ENCODE measurements around the gene PRKCE.

The PRKCE gene

GRCh38 chr2:45786030-45786835, 134.8 kb downstream of the PRKCE start:
- DNase-seq = no peak

GRCh38 chr2:45786836-45787357, 135.4 kb downstream of the PRKCE start:
- no peak for DNase-seq

DNA sequence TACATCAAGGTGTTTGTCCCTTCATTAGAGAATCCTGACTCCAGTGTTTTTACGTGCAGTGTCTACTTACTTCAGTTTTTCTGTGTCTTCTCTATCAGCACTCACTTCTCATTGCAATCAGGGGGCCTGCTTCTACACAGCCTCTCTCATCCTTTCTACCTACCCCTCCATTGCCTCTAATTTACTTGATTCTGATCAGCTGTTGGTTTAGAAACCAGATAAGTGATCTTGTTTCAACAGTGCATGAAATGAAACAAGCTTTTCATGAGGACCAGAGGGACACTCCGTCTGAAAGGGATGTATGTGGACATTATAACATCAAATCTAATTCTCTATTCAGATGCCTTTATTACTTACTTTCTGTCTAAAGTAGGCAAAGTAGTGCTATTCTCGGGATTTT, 136.9 kb downstream of the PRKCE start:
- DNase-seq = no peak

GRCh38 chr2:45789317-45789716, 137.8 kb downstream of the PRKCE start:
- no peak for DNase-seq

GRCh38 chr2:45789961-45790723, 138.7 kb downstream of the PRKCE start:
- DNase-seq = no peak

DNA sequence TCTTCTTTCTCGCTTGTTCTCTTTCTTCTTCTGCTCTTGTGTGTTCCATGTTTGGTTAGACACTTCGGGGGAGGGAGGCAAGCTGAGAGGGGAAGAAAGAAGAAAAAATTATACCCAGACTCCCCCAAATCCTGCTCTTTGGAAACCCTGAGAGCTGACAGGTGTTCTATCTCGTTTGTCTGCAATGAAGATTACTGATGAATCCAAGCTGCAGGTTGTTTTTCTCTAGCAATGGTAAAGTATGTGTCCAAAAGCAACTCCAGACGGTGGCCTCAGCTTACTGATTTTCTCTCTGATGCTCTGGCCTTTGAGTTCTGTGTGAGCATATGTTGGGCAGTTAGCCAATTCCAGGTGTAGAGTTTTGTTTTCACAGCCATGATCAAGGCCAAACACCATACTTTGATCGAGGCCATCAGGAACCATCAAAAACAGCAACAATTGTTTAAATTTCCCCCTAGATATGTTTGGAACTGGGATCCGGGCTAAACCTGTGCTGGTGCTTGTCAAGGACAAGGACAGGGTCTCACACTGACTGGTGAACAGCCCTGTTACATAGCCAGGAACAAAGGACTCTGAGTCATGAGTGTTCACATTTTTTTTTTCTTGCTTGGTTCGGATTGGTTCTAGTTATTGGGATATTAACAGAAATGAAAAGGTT, 142.0 kb downstream of the PRKCE start:
- DNase-seq = no peak

DNA sequence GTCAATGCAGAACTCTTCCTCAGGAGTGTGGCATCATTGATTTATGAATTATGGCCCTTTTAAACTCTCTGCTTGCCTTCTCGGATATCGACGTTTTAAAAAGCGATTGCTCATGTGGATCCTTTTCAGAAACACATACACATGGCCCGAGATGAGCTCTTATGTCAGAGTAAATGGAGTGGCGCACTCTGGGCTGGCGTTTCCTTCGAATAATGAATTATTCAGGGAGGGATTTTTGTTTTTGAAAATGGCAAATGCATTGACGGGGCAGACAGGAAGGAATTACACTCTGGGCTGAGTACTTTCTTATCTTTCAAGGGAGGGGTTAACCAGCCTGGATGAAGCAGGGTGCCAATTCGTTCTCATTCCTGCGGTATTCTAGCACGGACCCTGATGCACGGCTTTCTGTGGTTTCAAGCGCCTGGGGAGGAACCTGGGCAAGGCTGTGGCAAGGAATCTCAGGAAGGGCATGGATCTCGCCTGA, 142.7 kb downstream of the PRKCE start:
- DNase-seq = no peak

- no peak for DNase-seq
These were observed 145.0 kb downstream of the PRKCE start for GRCh38 chr2:45796500-45796899.

GRCh38 chr2:45797451-45798230, 146.2 kb downstream of the PRKCE start:
- no peak for DNase-seq

DNA sequence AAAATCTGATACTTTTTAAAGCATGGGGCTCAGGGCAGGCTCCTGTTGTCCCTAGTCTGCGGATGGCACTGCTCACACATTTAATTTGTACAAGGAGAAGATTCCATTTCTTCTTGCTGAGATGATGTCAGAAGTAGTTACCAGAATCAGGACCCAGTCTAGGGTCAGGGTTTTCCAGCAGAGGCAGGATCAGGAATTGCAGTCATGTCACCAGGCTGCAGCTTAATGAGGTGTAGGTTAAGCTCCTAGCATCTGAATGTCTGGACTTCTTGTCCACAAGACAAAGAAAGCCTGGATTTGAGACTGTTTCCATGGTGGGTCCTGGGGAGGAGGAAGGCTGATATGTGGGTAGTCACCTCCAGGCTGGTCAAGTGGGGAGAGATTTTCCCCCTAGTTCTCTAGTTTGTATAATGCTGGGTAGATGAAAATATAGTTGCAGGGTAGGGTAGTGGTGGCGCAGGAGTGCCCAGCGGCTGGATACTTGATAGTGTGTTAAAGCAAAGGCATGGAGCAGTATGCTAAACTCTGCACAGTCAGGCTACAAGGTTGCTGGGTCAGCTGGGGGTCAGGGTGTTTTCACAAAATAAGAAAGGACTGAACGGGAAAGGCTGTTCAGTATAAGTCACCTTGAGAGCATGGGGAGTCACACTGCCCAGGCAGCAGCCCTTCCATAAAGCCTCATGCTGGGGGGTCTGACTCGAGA, 148.4 kb downstream of the PRKCE start:
- no peak for DNase-seq

DNA sequence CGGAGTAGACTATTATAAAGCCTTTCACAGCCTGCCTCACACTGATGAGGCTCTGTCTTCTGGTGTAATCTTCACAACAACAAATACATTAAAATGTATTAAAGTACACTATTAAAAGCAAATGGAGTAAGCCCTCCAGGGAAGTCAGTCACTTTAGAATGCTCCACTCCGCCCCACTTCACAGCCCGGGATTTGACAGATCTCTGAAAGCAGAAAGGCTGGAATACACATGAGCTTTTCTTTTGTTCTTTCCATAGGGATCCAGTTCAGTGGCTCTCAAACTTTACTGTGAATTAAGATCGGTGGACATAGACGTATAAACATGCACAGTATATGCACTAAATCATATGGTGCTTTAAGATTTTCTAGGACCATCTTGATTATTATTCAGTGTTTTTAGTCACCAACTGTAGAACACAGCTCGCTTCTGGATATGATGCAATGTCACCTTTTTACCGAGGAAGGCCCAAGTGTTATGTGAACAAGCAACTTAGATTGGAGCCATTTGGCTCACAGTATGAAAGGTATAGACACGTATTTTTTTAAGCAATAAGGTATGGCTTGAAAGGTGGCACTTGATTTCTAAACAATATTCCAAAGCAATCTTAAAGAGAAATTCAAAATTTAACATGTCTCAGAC, 151.1 kb downstream of the PRKCE start:
- DNase-seq = no peak

DNA sequence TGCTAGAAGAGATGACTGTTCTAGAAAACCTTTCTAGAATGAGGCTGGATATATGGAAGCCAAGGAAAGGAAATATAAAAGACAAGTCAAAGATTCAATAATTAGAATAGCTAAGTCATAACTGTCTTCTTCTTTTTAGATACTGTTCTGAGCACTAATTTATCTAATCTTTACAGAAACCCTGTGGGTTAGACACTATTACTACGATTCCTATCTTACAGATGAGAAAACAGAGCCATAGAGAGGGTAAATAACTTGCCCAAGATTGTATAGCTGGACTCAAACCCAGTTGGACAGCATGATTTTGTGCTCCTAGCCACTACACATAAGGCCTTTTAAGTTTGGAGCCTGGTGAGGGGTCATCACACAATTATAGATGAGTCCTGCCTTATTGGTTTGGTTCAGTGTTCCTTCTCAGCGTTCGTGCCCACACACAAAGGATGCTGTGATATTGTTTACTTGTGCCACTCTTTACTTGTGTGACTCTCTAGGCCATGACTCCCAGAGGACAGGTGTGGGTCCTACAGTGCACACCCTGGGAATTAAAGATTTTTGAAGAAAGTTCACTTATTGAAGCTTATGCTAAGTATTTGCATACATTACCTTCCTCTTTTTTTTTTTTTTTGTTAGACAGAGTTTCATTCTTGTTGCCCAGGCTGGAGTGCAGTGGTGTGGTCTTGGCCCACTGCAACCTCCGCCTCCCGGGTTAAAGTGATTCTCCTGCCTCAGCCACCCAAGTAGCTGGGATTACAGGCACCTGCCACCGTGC, 153.7 kb downstream of the PRKCE start:
- DNase-seq = no peak

GRCh38 chr2:45806563-45807358, 155.3 kb downstream of the PRKCE start:
- DNase-seq = no peak

DNA sequence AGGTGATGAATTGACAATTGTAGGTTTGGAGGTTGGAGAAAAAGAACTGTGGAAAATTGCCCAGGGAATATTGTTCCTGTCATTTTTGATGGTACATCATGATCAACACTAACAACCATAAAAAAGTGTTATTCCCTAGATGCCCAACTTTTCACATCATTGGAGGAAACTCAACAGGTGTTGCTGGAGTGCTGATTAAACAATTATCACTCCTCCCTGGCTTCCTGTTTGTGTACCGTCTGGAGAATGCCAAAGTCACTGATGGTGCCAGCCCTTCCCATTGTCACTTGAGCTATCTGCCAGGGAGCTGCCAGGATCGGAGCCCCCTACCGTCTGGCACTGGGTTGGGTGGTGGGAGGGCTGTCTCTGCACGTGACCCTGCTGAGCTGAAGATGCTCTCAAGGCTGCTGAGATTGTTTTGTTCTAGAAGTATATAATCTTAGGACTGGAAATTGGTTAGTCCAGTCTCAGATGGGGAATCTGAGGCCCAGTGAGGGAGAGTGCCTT, 156.9 kb downstream of the PRKCE start:
- DNase-seq = peak; percentile 11

DNA sequence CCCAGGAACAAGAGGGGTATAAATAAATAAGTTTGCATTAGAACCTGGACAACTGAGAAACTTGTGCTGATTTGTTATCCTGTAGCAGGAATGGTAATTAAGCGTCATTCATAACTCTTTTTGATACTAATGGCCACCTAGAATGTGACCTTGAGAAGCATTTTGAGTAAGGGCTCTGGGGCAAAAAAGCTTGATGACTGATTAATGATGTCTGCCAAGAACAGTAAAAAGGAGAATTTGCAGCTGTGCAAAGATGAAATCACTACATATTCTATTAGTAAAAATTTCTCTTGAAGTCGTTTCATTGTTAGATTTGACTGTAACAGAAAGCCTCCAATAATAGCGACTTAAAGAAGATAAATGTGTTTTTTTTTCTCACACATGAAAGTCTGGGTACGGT, 157.7 kb downstream of the PRKCE start:
- no peak for DNase-seq

- no peak for DNase-seq
These were observed 160.6 kb downstream of the PRKCE start for GRCh38 chr2:45812011-45812500.

DNA sequence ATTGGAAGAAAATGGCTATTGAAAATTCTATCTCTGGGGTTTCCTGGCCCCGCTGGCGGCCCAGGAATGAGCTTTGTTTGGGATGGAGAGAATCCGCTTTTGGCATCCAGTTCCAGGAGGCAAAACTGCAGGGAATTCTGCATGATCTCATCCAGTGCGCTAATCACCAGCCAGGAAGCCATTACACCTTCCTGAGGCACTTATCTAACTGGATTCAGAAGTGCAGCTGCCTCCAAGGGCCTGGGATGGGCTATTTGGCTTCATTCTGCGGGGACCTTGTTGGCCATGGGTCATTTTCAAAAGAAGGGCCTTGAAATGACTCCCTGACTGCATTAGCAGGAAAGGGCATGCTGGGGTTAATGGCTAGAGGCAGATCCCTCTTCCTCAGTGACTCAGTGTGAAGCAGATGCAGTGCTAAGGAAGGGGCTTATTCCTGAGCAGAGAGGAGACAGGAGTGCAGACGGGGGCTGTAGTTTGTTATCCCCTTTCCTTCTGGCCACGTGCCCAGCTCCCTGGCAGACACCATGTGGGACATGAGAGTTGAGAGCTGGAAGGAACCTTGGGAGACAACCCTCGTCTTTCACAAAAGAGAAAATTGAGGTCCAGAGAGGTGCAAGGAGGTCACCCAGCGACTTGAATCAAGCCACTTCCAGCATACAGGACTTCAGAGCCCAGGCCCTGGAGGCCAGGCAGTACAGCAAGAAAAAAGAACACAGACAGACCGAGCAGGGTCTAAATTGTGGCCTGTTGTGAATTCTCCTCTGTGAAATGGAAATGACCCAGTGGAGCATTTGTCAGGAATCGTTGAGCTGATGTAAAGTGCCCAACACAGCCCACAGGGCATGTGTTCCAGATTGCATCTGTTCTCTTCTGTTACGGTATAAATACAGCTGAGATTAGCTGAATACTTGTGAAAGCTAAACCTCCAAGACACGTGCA, 161.8 kb downstream of the PRKCE start:
- peak; percentile 53 for DNase-seq

DNA sequence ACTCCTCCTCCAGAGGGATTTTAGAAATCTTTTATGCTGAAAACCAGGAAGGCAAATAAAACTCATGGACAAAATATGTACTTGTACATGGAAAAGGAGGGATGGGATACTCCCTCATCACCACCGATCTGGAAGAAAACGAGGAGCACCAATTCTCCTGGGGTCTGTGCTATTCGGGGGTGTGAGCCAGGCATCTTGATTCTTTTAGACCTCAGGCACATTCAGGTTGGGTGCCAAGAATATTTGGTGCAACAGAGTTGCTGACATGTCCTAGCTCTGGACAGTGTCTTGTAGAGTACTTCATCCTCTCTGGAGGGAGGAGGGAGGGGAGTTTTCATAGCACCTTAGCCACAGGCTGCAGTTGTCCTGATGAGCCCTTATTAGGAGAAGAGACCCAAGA, 163.0 kb downstream of the PRKCE start:
- no peak for DNase-seq

Data from NCI-H446 treated with DMSO at 0.1 percent for 48 hours (cell line).